Measurements from ENCODE around the gene PITPNM3. TPM values are rescaled to one million over a fixed set of nuclear protein-coding genes. Genes with fewer than 3 reads are reported as not detected.

Gene PITPNM3
- total RNA-seq, 1 donor from 2014 or later = 4.3 TPM

GRCh38 chr17:6508519-6509030, 47.8 kb downstream of the PITPNM3 start:
- intact Hi-C loops (cut with DNase I) = no loop called here
- DNase-seq (ENCODE audit: low spot score) (no peak), ATAC-seq (peak; percentile 30)

- no peak for ATAC-seq
These were observed 48.3 kb downstream of the PITPNM3 start for GRCh38 chr17:6508016-6508415.

GRCh38 chr17:6507535-6507934, 48.8 kb downstream of the PITPNM3 start:
- ATAC-seq = peak; percentile 33
- intact Hi-C loops (cut with DNase I) = no loop called here
- peak; percentile 35 for DNase-seq (ENCODE audit: low spot score)

More at GRCh38 chr17:6508016-6508415, 48.3 kb downstream of the PITPNM3 start:
- intact Hi-C loops (cut with DNase I) = no loop called here
- peak; percentile 17 for DNase-seq (ENCODE audit: low spot score)

GRCh38 chr17:6506679-6507231, 49.6 kb downstream of the PITPNM3 start:
- intact Hi-C loops (cut with DNase I) = no loop called here
- DNase-seq (ENCODE audit: low spot score) (peak; percentile 54), ATAC-seq (no peak)

GRCh38 chr17:6505425-6506142, 50.8 kb downstream of the PITPNM3 start:
- no peak for ATAC-seq
- DNase-seq (ENCODE audit: low spot score) = peak; percentile 36
- intact Hi-C loops (cut with DNase I) = no loop called here

GRCh38 chr17:6503641-6504195, 52.6 kb downstream of the PITPNM3 start:
- ATAC-seq (no peak), DNase-seq (ENCODE audit: low spot score) (no peak)
- intact Hi-C loops (cut with DNase I) = no loop called here

- DNase-seq (ENCODE audit: low spot score) = no peak
- no peak for ATAC-seq
- intact Hi-C loops (cut with DNase I) = no loop called here
These were observed 53.4 kb downstream of the PITPNM3 start for GRCh38 chr17:6502871-6503509.

- ATAC-seq = no peak
- intact Hi-C loops (cut with DNase I) = no loop called here
- peak; percentile 25 for DNase-seq (ENCODE audit: low spot score)
These were observed 54.2 kb downstream of the PITPNM3 start for GRCh38 chr17:6502142-6502541.

GRCh38 chr17:6501359-6501758, 55.0 kb downstream of the PITPNM3 start:
- peak; percentile 34 for DNase-seq (ENCODE audit: low spot score)

GRCh38 chr17:6498901-6499540, 57.3 kb downstream of the PITPNM3 start:
- no peak for ATAC-seq
- peak; percentile 33 for DNase-seq (ENCODE audit: low spot score)
- intact Hi-C loops (cut with DNase I) = no loop called here

More at GRCh38 chr17:6501359-6501758, 55.0 kb downstream of the PITPNM3 start:
- no peak for ATAC-seq
- intact Hi-C loops (cut with DNase I) = no loop called here

GRCh38 chr17:6498356-6498755, 58.0 kb downstream of the PITPNM3 start:
- intact Hi-C loops (cut with DNase I) = no loop called here
- DNase-seq (ENCODE audit: low spot score) (no peak), ATAC-seq (no peak)

- ATAC-seq (no peak), DNase-seq (ENCODE audit: low spot score) (peak; percentile 45)
- intact Hi-C loops (cut with DNase I) = no loop called here
These were observed 58.7 kb downstream of the PITPNM3 start for GRCh38 chr17:6497496-6498221.

GRCh38 chr17:6496640-6497441, 59.5 kb downstream of the PITPNM3 start:
- intact Hi-C loops (cut with DNase I) = no loop called here
- ATAC-seq (no peak), DNase-seq (ENCODE audit: low spot score) (peak; percentile 25)

- ATAC-seq (no peak), DNase-seq (ENCODE audit: low spot score) (peak; percentile 33)
- intact Hi-C loops (cut with DNase I) = no loop called here
These were observed 60.3 kb downstream of the PITPNM3 start for GRCh38 chr17:6496116-6496481.

- ATAC-seq = no peak
- intact Hi-C loops (cut with DNase I) = no loop called here
- peak; percentile 42 for DNase-seq (ENCODE audit: low spot score)
These were observed 60.8 kb downstream of the PITPNM3 start for GRCh38 chr17:6495450-6496115.

GRCh38 chr17:6494239-6494941, 62.0 kb downstream of the PITPNM3 start:
- peak; percentile 79 for ATAC-seq
- DNase-seq (ENCODE audit: low spot score) = peak; percentile 26
- intact Hi-C loops (cut with DNase I) = no loop called here
